Spinal cord (tissue), 10 donors: ENCODE measurements around the gene CUL4A. TPM values are rescaled to one million over a fixed set of nuclear protein-coding genes. Genes with fewer than 3 reads are reported as not detected.
"Not testable (repeated sequence)": the region's sequence is repeated elsewhere in the genome, so short reads cannot be mapped to it uniquely, and the experiment has no call there.

Experiments
- DNase-seq, 6 donors: peaks; one replicate each; pipeline versions ENCODE4 v3.0.0 to v3.0.0-alpha.2; 2013 to 2015; ENCODE audit warnings: low spot score in 6 of 6, low read depth in 4 of 6
- H3K27ac ChIP-seq: one replicate; pipeline ENCODE4 v1.5.1; 2013; ENCODE audit warnings: low read depth, low read length, control low read depth
- H3K27me3 ChIP-seq: one replicate; pipeline ENCODE4 v1.6.1; 2013; ENCODE audit warnings: low read length; ENCODE audit not compliant: control insufficient read depth, insufficient read depth
- H3K36me3 ChIP-seq: one replicate; pipeline ENCODE4 v1.6.1; 2013; ENCODE audit warnings: low read length; ENCODE audit not compliant: control insufficient read depth, insufficient read depth
- H3K4me1 ChIP-seq: one replicate; pipeline ENCODE4 v1.6.1; 2013; ENCODE audit warnings: low read length; ENCODE audit not compliant: control insufficient read depth, insufficient read depth
- H3K4me3 ChIP-seq: one replicate; pipeline ENCODE4 v1.5.1; 2013; ENCODE audit warnings: low read depth, low read length, control low read depth
- H3K9me3 ChIP-seq: one replicate; pipeline ENCODE4 v1.6.1; 2013; ENCODE audit warnings: low read length; ENCODE audit not compliant: control insufficient read depth, insufficient read depth
- WGBS: methylation state at CpG from one replicate; pipeline ENCODE4 v1.1.5; 2013; ENCODE audit warnings: missing lambda C conversion rate; ENCODE audit not compliant: insufficient coverage; 5-methylcytosine and 5-hydroxymethylcytosine counted together
- long read RNA-seq, 4 donors: transcript quantifications; one replicate each; lab custom pipeline, GENCODE V29; 2026
- polyA plus RNA-seq, 2 donors: library from polyadenylated mRNA; unstranded; fragments of 120-200 nt; gene quantifications; one replicate each; pipeline ENCODE4 v1.2.1, GENCODE V29; 2013; ENCODE audit not compliant: insufficient read length in 2 of 2
- total RNA-seq, 2 donors: library from RNA; depleted of rRNA in 1 of 2; stranded (reverse); fragments of 120-200 nt in 1 of 2; fragments of >200 nt in 1 of 2; gene quantifications; one replicate each; pipeline versions ENCODE4 v1.2.3 to v1.2.4, GENCODE V29; 2013 to 2014
- donor health status: healthy.

Gene CUL4A
- total RNA-seq (10 to 100 TPM; 59.3 to 64.5 TPM), polyA plus RNA-seq (10 to 100 TPM; 45.3 to 51.2 TPM)
- long read RNA-seq, donor 1, transcript CUL4A-202 (20 exons, 2,364 nt) = major isoform, 6 of 6 reads
- long read RNA-seq, donor 1, partial matches to known transcripts = 0 of 6 reads
- long read RNA-seq, donor 1, other reads (novel, unspliced or antisense) = 0 of 6 reads
- long read RNA-seq, donor 2, partial matches to known transcripts = 0 of 5 reads
- long read RNA-seq, donor 2, other reads (novel, unspliced or antisense) = 0 of 5 reads
- long read RNA-seq, donor 3, partial matches to known transcripts = 0 of 3 reads
- long read RNA-seq, donor 3, other reads (novel, unspliced or antisense) = 0 of 3 reads
- long read RNA-seq, donor 4, transcript CUL4A-202 (20 exons, 2,364 nt) = major isoform, 5 of 5 reads
- long read RNA-seq, donor 4, partial matches to known transcripts = 0 of 5 reads
- long read RNA-seq, donor 4, other reads (novel, unspliced or antisense) = 0 of 5 reads

GRCh38 chr13:113209336-113209758, at the start of gene CUL4A:
TSS of gene CUL4A (plus strand) at chr13:113209613. CDS start at chr13:113209628, 15 bp downstream.
- Histone ChIP-seq H3K4me3 (peak within 1 kb of the TSS; percentile 88), H3K9me3 (no peaks in the 10 kb centered on the region), H3K27ac (peak within 1 kb of the TSS; percentile 97), H3K4me1 (peaks cover 5% of the 10 kb centered on the region), H3K27me3 (no peaks in the 10 kb centered on the region), H3K36me3 (peaks cover 13% of the 10 kb centered on the region)
- WGBS = under 1% methylated on average over 65 of the region's 66 CpGs
- peak in 4 of 6 donors; percentile 38 to 90 (median 74) for DNase-seq

GRCh38 chr13:113159701-113160100, 49.7 kb upstream of the CUL4A start:
- H3K4me1 ChIP-seq = peaks cover 14% of the 10 kb centered on the region
- no peaks in the 10 kb centered on the region for H3K9me3 ChIP-seq
- DNase-seq = no peak
- H3K27me3 ChIP-seq = peaks cover 16% of the 10 kb centered on the region
- H3K27ac ChIP-seq = no peak overlapping the region
- H3K36me3 ChIP-seq = no peaks in the 10 kb centered on the region
- 75% methylated on average over 17 of the region's 20 CpGs for WGBS
- H3K4me3 ChIP-seq = no peak overlapping the region

- no peak for DNase-seq
- Histone ChIP-seq H3K27me3 (peaks cover 16% of the 10 kb centered on the region), H3K36me3 (no peaks in the 10 kb centered on the region), H3K27ac (no peak overlapping the region), H3K4me1 (peaks cover 13% of the 10 kb centered on the region), H3K9me3 (no peaks in the 10 kb centered on the region), H3K4me3 (no peak overlapping the region)
- WGBS = 78% methylated on average over 12 of the region's 12 CpGs
Observed at GRCh38 chr13:113160983-113161382, 48.4 kb upstream of the CUL4A start.

- Histone ChIP-seq H3K36me3 (no peaks in the 10 kb centered on the region), H3K4me1 (peaks cover 13% of the 10 kb centered on the region), H3K4me3 (no peak overlapping the region), H3K27ac (no peak overlapping the region), H3K27me3 (peaks cover 16% of the 10 kb centered on the region), H3K9me3 (no peaks in the 10 kb centered on the region)
- DNase-seq = no peak
- 30% methylated on average over 16 of the region's 16 CpGs for WGBS
Observed at GRCh38 chr13:113161433-113161832, 48.0 kb upstream of the CUL4A start.

- not testable (repeated sequence) for H3K9me3 ChIP-seq, DNase-seq, H3K4me3 ChIP-seq, H3K27ac ChIP-seq, H3K36me3 ChIP-seq
- no CpG with 5 or more reads among the region's 13 CpGs for WGBS
- Histone ChIP-seq H3K27me3 (peaks cover 16% of the 10 kb centered on the region), H3K4me1 (peaks cover 13% of the 10 kb centered on the region)
Observed at GRCh38 chr13:113161975-113162374, 47.4 kb upstream of the CUL4A start.

GRCh38 chr13:113162783-113163685, 46.4 kb upstream of the CUL4A start:
- no peak overlapping the region for H3K27ac ChIP-seq
- no peak overlapping the region for H3K4me3 ChIP-seq
- 34% methylated on average over 25 of the region's 25 CpGs for WGBS
- peaks cover 13% of the 10 kb centered on the region for H3K4me1 ChIP-seq
- H3K27me3 ChIP-seq = peaks cover 16% of the 10 kb centered on the region
- no peaks in the 10 kb centered on the region for H3K36me3 ChIP-seq
- no peaks in the 10 kb centered on the region for H3K9me3 ChIP-seq
- DNase-seq = no peak

GRCh38 chr13:113164492-113164891, 44.9 kb upstream of the CUL4A start:
- WGBS = 80% methylated on average over 10 of the region's 12 CpGs
- Histone ChIP-seq H3K27ac (no peak overlapping the region), H3K27me3 (peaks cover 16% of the 10 kb centered on the region), H3K4me3 (no peak overlapping the region), H3K9me3 (no peaks in the 10 kb centered on the region), H3K4me1 (peaks cover 9% of the 10 kb centered on the region), H3K36me3 (peaks cover 2% of the 10 kb centered on the region)
- DNase-seq = no peak

GRCh38 chr13:113166266-113166665, 43.1 kb upstream of the CUL4A start:
- Histone ChIP-seq H3K4me3 (no peak overlapping the region), H3K4me1 (peaks cover 7% of the 10 kb centered on the region), H3K36me3 (peaks cover 8% of the 10 kb centered on the region), H3K27me3 (peaks cover 12% of the 10 kb centered on the region), H3K27ac (no peak overlapping the region), H3K9me3 (no peaks in the 10 kb centered on the region)
- DNase-seq = no peak
- 97% methylated on average over 8 of the region's 10 CpGs for WGBS

- no peak for DNase-seq
- no peaks in the 10 kb centered on the region for H3K9me3 ChIP-seq
Observed at GRCh38 chr13:113166681-113167080, 42.7 kb upstream of the CUL4A start.

More at GRCh38 chr13:113166681-113167080, 42.7 kb upstream of the CUL4A start:
- H3K36me3 ChIP-seq = peaks cover 12% of the 10 kb centered on the region
- H3K4me3 ChIP-seq = no peak overlapping the region
- H3K4me1 ChIP-seq = peaks cover 7% of the 10 kb centered on the region
- WGBS = 100% methylated on average over 3 of the region's 5 CpGs
- no peak overlapping the region for H3K27ac ChIP-seq
- H3K27me3 ChIP-seq = peaks cover 10% of the 10 kb centered on the region
